Tibial artery (tissue), 4 donors: ENCODE results near the gene KRTAP19-6.

ENCODE experiments used
- DNase-seq, 2 donors: peaks; one replicate each; pipeline ENCODE4 v3.0.0-alpha.2; 2019
- H3K27ac ChIP-seq, 2 donors: fragments of 200-600 bp; sonication (generic) in 1 of 2; 1 replicate in 1 of 2; 2 replicates in 1 of 2; pipeline ENCODE4 v1.5.1; 2018 to 2019; ENCODE audit warnings: mild to moderate bottlenecking in 1 of 2
- H3K27me3 ChIP-seq, 2 donors: fragments of 200-600 bp; sonication (generic) in 1 of 2; one replicate each; pipeline versions ENCODE4 v1.5.1 to v1.6.0; 2016 to 2019
- H3K36me3 ChIP-seq, 3 donors: fragments of 200-600 bp; sonication (generic) in 2 of 3; one replicate each; pipeline ENCODE4 v1.5.1; 2016 to 2019; ENCODE audit warnings: mild to moderate bottlenecking in 2 of 3
- H3K4me1 ChIP-seq, 4 donors: fragments of 200-600 bp; sonication (generic) in 2 of 4; 1 replicate in 3 of 4; 2 replicates in 1 of 4; pipeline ENCODE4 v1.5.1; 2016 to 2019
- H3K4me3 ChIP-seq, 2 donors: fragments of 200-600 bp; sonication (generic) in 1 of 2; 1 replicate in 1 of 2; 2 replicates in 1 of 2; pipeline ENCODE4 v1.5.1; 2018 to 2019; ENCODE audit warnings: mild to moderate bottlenecking in 2 of 2
- H3K9me3 ChIP-seq, 3 donors: fragments of 200-600 bp; sonication (generic) in 1 of 3; one replicate each; pipeline ENCODE4 v1.5.1; 2016 to 2019
- CTCF ChIP-seq, 2 experiments: fragments of 200-600 bp in 1 of 2; fragments of 450-650 bp in 1 of 2; IDR thresholded peaks; one replicate each; pipeline ENCODE4 v1.5.1; 2017 to 2019; ENCODE audit warnings: antibody characterized with exemption in 2 of 2, mild to moderate bottlenecking in 1 of 2, moderate library complexity in 1 of 2
- intact Hi-C: fragments of 100-400 bp; cut with DNase I; formaldehyde crosslinking; loops from one replicate; pipeline ENCODE4 v1.15.0; 2023; ENCODE audit warnings: low total_unique reads

KRTAP19-6 gene

GRCh38 chr21:30567617-30568016 lies 26.0 kb upstream of the KRTAP19-6 start:
- Histone ChIP-seq H3K27me3 (no peaks in the 10 kb centered on the region), H3K9me3 (no peaks in the 10 kb centered on the region), H3K4me1 (no peaks in the 10 kb centered on the region), H3K4me3 (no peak overlapping the region), H3K36me3 (no peaks in the 10 kb centered on the region), H3K27ac (no peak overlapping the region)
- intact Hi-C loops = no loop called here
- no peak for DNase-seq
- TF ChIP-seq CTCF (IDR thresholded peaks at IDR 0.05) = no peak

- DNase-seq = no peak
- intact Hi-C loops = no loop called here
- Histone ChIP-seq H3K36me3 (no peaks in the 10 kb centered on the region), H3K4me1 (no peaks in the 10 kb centered on the region), H3K27ac (no peak overlapping the region), H3K4me3 (no peak overlapping the region), H3K9me3 (no peaks in the 10 kb centered on the region), H3K27me3 (no peaks in the 10 kb centered on the region)
- no peak for TF ChIP-seq CTCF (IDR thresholded peaks at IDR 0.05)
These were observed 22.0 kb upstream of the KRTAP19-6 start for GRCh38 chr21:30563630-30564029.

GRCh38 chr21:30563072-30563471 lies 21.4 kb upstream of the KRTAP19-6 start:
- H3K4me1 ChIP-seq = no peaks in the 10 kb centered on the region
- H3K27ac ChIP-seq = no peak overlapping the region
- intact Hi-C loops = no loop called here
- H3K36me3 ChIP-seq = no peaks in the 10 kb centered on the region
- no peaks in the 10 kb centered on the region for H3K27me3 ChIP-seq
- no peak overlapping the region for H3K4me3 ChIP-seq
- DNase-seq = no peak
- no peaks in the 10 kb centered on the region for H3K9me3 ChIP-seq
- TF ChIP-seq CTCF (IDR thresholded peaks at IDR 0.05) = no peak

- Histone ChIP-seq H3K9me3 (no peaks in the 10 kb centered on the region), H3K27me3 (no peaks in the 10 kb centered on the region), H3K36me3 (no peaks in the 10 kb centered on the region), H3K4me1 (no peaks in the 10 kb centered on the region), H3K4me3 (no peak overlapping the region), H3K27ac (no peak overlapping the region)
- intact Hi-C loops = no loop called here
- no peak for DNase-seq
- no peak for TF ChIP-seq CTCF (IDR thresholded peaks at IDR 0.05)
These were observed 20.3 kb upstream of the KRTAP19-6 start for GRCh38 chr21:30561957-30562356.

- Histone ChIP-seq H3K9me3 (no peaks in the 10 kb centered on the region), H3K4me3 (no peak within 1 kb of the TSS), H3K4me1 (no peaks in the 10 kb centered on the region), H3K27ac (no peak within 1 kb of the TSS), H3K36me3 (no peaks in the 10 kb centered on the region), H3K27me3 (no peaks in the 10 kb centered on the region)
- TF ChIP-seq CTCF (IDR thresholded peaks at IDR 0.05) = no peak
- no peak for DNase-seq
- intact Hi-C loops = no loop called here
These were observed 19.7 kb upstream of the KRTAP19-6 start, which contains the start of gene KRTAP19-7 for GRCh38 chr21:30561264-30561895. TSS of gene KRTAP19-7 (minus strand) at chr21:30561314. CDS start at chr21:30561289, 25 bp downstream.

- no peaks in the 10 kb centered on the region for H3K36me3 ChIP-seq
These were observed 13.4 kb upstream of the KRTAP19-6 start for GRCh38 chr21:30555095-30555494.

More at GRCh38 chr21:30555095-30555494, 13.4 kb upstream of the KRTAP19-6 start:
- intact Hi-C loops = no loop called here
- no peaks in the 10 kb centered on the region for H3K4me1 ChIP-seq
- H3K4me3 ChIP-seq = no peak overlapping the region
- no peak for TF ChIP-seq CTCF (IDR thresholded peaks at IDR 0.05)
- DNase-seq = no peak
- H3K27ac ChIP-seq = no peak overlapping the region
- no peaks in the 10 kb centered on the region for H3K9me3 ChIP-seq
- H3K27me3 ChIP-seq = no peaks in the 10 kb centered on the region
